Lung (tissue), 12 donors: ENCODE data around the gene DYRK2. TPM values are rescaled to one million over a fixed set of nuclear protein-coding genes. Genes with fewer than 3 reads are reported as not detected.

Experiments
- ATAC-seq: fragments of 200-7000 bp; cut with Tn5 transposase; one replicate; pipeline ENCODE4 v1.9.1; 2020; ENCODE audit warnings: moderate number of reproducible peaks; ENCODE audit not compliant: insufficient read depth, low FRiP score
- DNase-seq, 3 donors: peaks; one replicate each; pipeline ENCODE4 v3.0.0-alpha.2; 2013 to 2017
- H3K27ac ChIP-seq, 2 donors: one replicate each; pipeline ENCODE4 v1.5.1; 2013; ENCODE audit warnings: mild to moderate bottlenecking in 2 of 2, moderate library complexity in 2 of 2, control low read depth in 1 of 2, inconsistent platforms in 1 of 2, low read depth in 1 of 2, low read length in 1 of 2
- H3K27me3 ChIP-seq, 3 donors: one replicate each; pipeline ENCODE4 v1.5.1; 2013; ENCODE audit warnings: low read length in 2 of 3; ENCODE audit not compliant: control insufficient read depth in 3 of 3, insufficient read depth in 3 of 3
- H3K36me3 ChIP-seq, 4 donors: one replicate each; pipeline ENCODE4 v1.5.1; 2013; ENCODE audit warnings: low read length in 4 of 4, mild to moderate bottlenecking in 1 of 4, moderate library complexity in 1 of 4; ENCODE audit not compliant: control insufficient read depth in 4 of 4, insufficient read depth in 4 of 4
- H3K4me1 ChIP-seq, 5 donors: one replicate each; pipeline ENCODE4 v1.5.1; 2013; ENCODE audit warnings: low read length in 5 of 5, mild to moderate bottlenecking in 2 of 5, moderate library complexity in 1 of 5; ENCODE audit not compliant: control insufficient read depth in 5 of 5, insufficient read depth in 5 of 5
- H3K4me3 ChIP-seq: one replicate; pipeline ENCODE4 v1.5.1; 2013; ENCODE audit warnings: mild to moderate bottlenecking, control low read depth, moderate library complexity
- H3K9ac ChIP-seq, 2 donors: one replicate each; pipeline ENCODE4 v1.5.1; 2013; ENCODE audit warnings: low read length in 2 of 2, control low read depth in 1 of 2; ENCODE audit not compliant: insufficient read depth in 1 of 2
- H3K9me3 ChIP-seq, 4 donors: one replicate each; pipeline ENCODE4 v1.5.1; 2013; ENCODE audit warnings: low read length in 3 of 4, mild to moderate bottlenecking in 1 of 4, moderate library complexity in 1 of 4; ENCODE audit not compliant: control insufficient read depth in 4 of 4, insufficient read depth in 3 of 4
- CTCF ChIP-seq: IDR thresholded peaks from 2 replicates; pipeline ENCODE4 v1.5.1; 2012; ENCODE audit warnings: mild to moderate bottlenecking; ENCODE audit errors: control extremely low read depth, extremely low read depth
- WGBS, 2 donors: extraction: QIAGEN DNeasy Blood & Tissue Kit; methylation state at CpG; one replicate each; pipeline ENCODE4 v1.1.7; 2013; 5-methylcytosine and 5-hydroxymethylcytosine counted together
- polyA plus RNA-seq, 2 donors: library from polyadenylated mRNA; stranded (reverse); fragments of 200-250 nt; gene quantifications; one replicate each; pipeline ENCODE4 v1.2.1, GENCODE V29; 2013
- total RNA-seq, 2 donors: library from RNA; depleted of rRNA in 1 of 2; stranded (reverse); fragments of >200 nt in 1 of 2; gene quantifications; one replicate each; pipeline ENCODE4 v1.2.1, GENCODE V29; 2014 to 2021
- donor health status: control.
- donor health status: control.
- donor health status: Bipolar disorder and iron deficiency.
- donor health status: healthy.
- donor health status: DM: yes; HTN: yes; CAD: no.

The DYRK2 gene
- total and polyA plus RNA-seq, 4 donors, result 3.1 to 34.9 (median 12.7) TPM

- ATAC-seq, result no peak
- Histone ChIP-seq H3K9ac (no peak overlapping the region), H3K36me3 (no peaks in the 10 kb centered on the region), H3K4me3 (no peak overlapping the region), H3K4me1 (peaks cover 0 to 7% (median 0%) of the 10 kb centered on the region in 5 donors), H3K27ac (no peak overlapping the region), H3K9me3 (no peaks in the 10 kb centered on the region), H3K27me3 (no peaks in the 10 kb centered on the region)
- TF ChIP-seq CTCF, result no peak
- DNase-seq, result peak in 2 of 3 donors; percentile 44 to 66
- WGBS, 2 donors, result 57 to 78% methylated on average over 3 of the region's 3 CpGs
These were observed 16.5 kb upstream of the DYRK2 start for GRCh38 chr12:67632005-67632404.

GRCh38 chr12:67633024-67633610 is 15.4 kb upstream of the DYRK2 start:
- H3K9me3 ChIP-seq, result no peaks in the 10 kb centered on the region
- no peak for DNase-seq
- H3K36me3 ChIP-seq, result no peaks in the 10 kb centered on the region
- no peak overlapping the region for H3K9ac ChIP-seq
- no peak overlapping the region for H3K27ac ChIP-seq
- WGBS, 2 donors, result 85 to 91% methylated on average over 2 of the region's 2 CpGs
- H3K27me3 ChIP-seq, result no peaks in the 10 kb centered on the region
- no peak for TF ChIP-seq CTCF
- peaks cover 0 to 7% (median 0%) of the 10 kb centered on the region in 5 donors for H3K4me1 ChIP-seq
- no peak overlapping the region for H3K4me3 ChIP-seq
- ATAC-seq, result no peak

- Histone ChIP-seq H3K9ac (no peak overlapping the region), H3K27me3 (no peaks in the 10 kb centered on the region), H3K36me3 (no peaks in the 10 kb centered on the region), H3K27ac (no peak overlapping the region), H3K4me3 (no peak overlapping the region), H3K9me3 (no peaks in the 10 kb centered on the region), H3K4me1 (peaks cover 0 to 7% (median 0%) of the 10 kb centered on the region in 5 donors)
- no peak for TF ChIP-seq CTCF
- ATAC-seq (no peak), DNase-seq (peak in 1 of 3 donors; percentile 41)
- 19 to 32% methylated on average over 2 of the region's 2 CpGs for WGBS, 2 donors
These were observed 14.8 kb upstream of the DYRK2 start for GRCh38 chr12:67633708-67634107.

GRCh38 chr12:67634303-67634761 is 14.2 kb upstream of the DYRK2 start:
- Histone ChIP-seq H3K9ac (no peak overlapping the region), H3K36me3 (no peaks in the 10 kb centered on the region), H3K27me3 (no peaks in the 10 kb centered on the region), H3K4me1 (peaks cover 0 to 7% (median 0%) of the 10 kb centered on the region in 5 donors), H3K9me3 (no peaks in the 10 kb centered on the region), H3K27ac (no peak overlapping the region), H3K4me3 (no peak overlapping the region)
- no peak for TF ChIP-seq CTCF
- no peak for DNase-seq
- no peak for ATAC-seq
